Stimulated activated CD8-positive, alpha-beta memory T cell treated with anti-CD3 and anti-CD28 coated beads, Interleukin-7, amount 100 ng/mL, for 48 hours (primary cell): ENCODE results near the gene IER5L.
A peak's percentile ranks its signal among the peaks of the same experiment; 100 is the strongest.

ENCODE experiments used
- DNase-seq, 2 donors: peaks; one replicate each; pipeline ENCODE4 v3.0.0-alpha.2; 2020; ENCODE audit warnings: low read depth in 1 of 2; ENCODE audit errors: extremely low read depth in 1 of 2

Gene IER5L

GRCh38 chr9:129177791-129178567 lies at the start of gene IER5L:
IER5L (minus strand) TSS chr9:129178261; CDS start chr9:129178052, 209 bp downstream.
- peak; percentile 88 to 90 for DNase-seq

GRCh38 chr9:129227843-129228189 lies 49.8 kb upstream of the IER5L start:
- no peak for DNase-seq

- peak in 1 of 2 donors; percentile 44 for DNase-seq
Observed at GRCh38 chr9:129225815-129226214, 47.8 kb upstream of the IER5L start.

GRCh38 chr9:129225490-129225778 lies 47.4 kb upstream of the IER5L start:
- no peak for DNase-seq

GRCh38 chr9:129224618-129225489 lies 46.8 kb upstream of the IER5L start:
- no peak for DNase-seq

GRCh38 chr9:129223551-129224208 lies 45.6 kb upstream of the IER5L start:
- no peak for DNase-seq

GRCh38 chr9:129222819-129223218 lies 44.8 kb upstream of the IER5L start:
- no peak for DNase-seq

- no peak for DNase-seq
Observed at GRCh38 chr9:129221979-129222635, 44.0 kb upstream of the IER5L start.

- no peak for DNase-seq
Observed at GRCh38 chr9:129221233-129221632, 43.2 kb upstream of the IER5L start.

GRCh38 chr9:129220771-129221170 lies 42.7 kb upstream of the IER5L start:
- no peak for DNase-seq

- DNase-seq: no peak
Observed at GRCh38 chr9:129218918-129219317, 40.9 kb upstream of the IER5L start.

- no peak for DNase-seq
Observed at GRCh38 chr9:129218272-129218625, 40.2 kb upstream of the IER5L start.

- DNase-seq: no peak
Observed at GRCh38 chr9:129213551-129213950, 35.5 kb upstream of the IER5L start.

- no peak for DNase-seq
Observed at GRCh38 chr9:129211686-129212085, 33.6 kb upstream of the IER5L start.

GRCh38 chr9:129210125-129210524 lies 32.1 kb upstream of the IER5L start:
- DNase-seq: no peak

GRCh38 chr9:129209580-129209979 lies 31.5 kb upstream of the IER5L start:
- no peak for DNase-seq

- DNase-seq: no peak
Observed at GRCh38 chr9:129209109-129209508, 31.0 kb upstream of the IER5L start.

- peak; percentile 54 to 66 for DNase-seq
Observed at GRCh38 chr9:129208207-129209032, 30.4 kb upstream of the IER5L start.

- DNase-seq: no peak
Observed at GRCh38 chr9:129206905-129207304, 28.8 kb upstream of the IER5L start.

- DNase-seq: no peak
Observed at GRCh38 chr9:129206401-129206800, 28.3 kb upstream of the IER5L start.
